Neural crest cell (in vitro differentiated cells): ENCODE measurements around the gene PDCD1LG2. TPM values are rescaled to one million over a fixed set of nuclear protein-coding genes. Genes with fewer than 3 reads are reported as not detected.
A peak's percentile ranks its signal among the peaks of the same experiment; 100 is the strongest.

Experiments used
- DNase-seq: peaks from one replicate; pipeline ENCODE4 v3.0.0; 2021; ENCODE audit warnings: low read depth, mixed read lengths, low spot score
- H3K27ac Mint-ChIP-seq: one replicate; pipeline ENCODE4 v1.8.0; 2021; ENCODE audit warnings: mild to moderate bottlenecking, mixed read lengths; ENCODE audit not compliant: unreplicated experiment
- H3K27me3 Mint-ChIP-seq: 2 replicates; pipeline ENCODE4 v1.8.0; 2021; ENCODE audit warnings: low read depth, mild to moderate bottlenecking, mixed read lengths
- H3K36me3 Mint-ChIP-seq: 2 replicates; pipeline ENCODE4 v1.8.0; 2021; ENCODE audit warnings: low read depth, mild to moderate bottlenecking, mixed read lengths
- H3K4me1 Mint-ChIP-seq: 2 replicates; pipeline ENCODE4 v1.8.0; 2021; ENCODE audit warnings: mixed read lengths
- H3K4me3 Mint-ChIP-seq: one replicate; pipeline ENCODE4 v1.8.0; 2021; ENCODE audit warnings: mild to moderate bottlenecking, mixed read lengths
- H3K9me3 Mint-ChIP-seq: 2 replicates; pipeline ENCODE4 v1.8.0; 2021; ENCODE audit warnings: mixed read lengths
- CTCF ChIP-seq: fragments of 200-600 bp; sonication (generic); conservative IDR thresholded peaks from 2 replicates; pipeline ENCODE4 v1.5.0; 2021; ENCODE audit warnings: antibody characterized with exemption, mild to moderate bottlenecking
- total RNA-seq: library from RNA; stranded (reverse); gene quantifications from 2 replicates; pipeline ENCODE4 v1.2.1, GENCODE V29; 2021

The PDCD1LG2 gene
- total RNA-seq, 1 donor from 2014 or later = not detected

GRCh38 chr9:5499889-5500398, 10.4 kb upstream of the PDCD1LG2 start:
- Mint-ChIP-seq H3K4me1 (no peaks in the 10 kb centered on the region), H3K36me3 (peaks cover 5% of the 10 kb centered on the region), H3K27me3 (no peaks in the 10 kb centered on the region), H3K9me3 (peaks cover 5% of the 10 kb centered on the region), H3K4me3 (no peak overlapping the region), H3K27ac (peak overlapping the region; percentile 39)
- no peak for TF ChIP-seq CTCF
- no peak for DNase-seq

- no peak for TF ChIP-seq CTCF
- DNase-seq = no peak
- Mint-ChIP-seq H3K27ac (no peak overlapping the region), H3K36me3 (peaks cover 5% of the 10 kb centered on the region), H3K9me3 (peaks cover 8% of the 10 kb centered on the region), H3K4me1 (no peaks in the 10 kb centered on the region), H3K4me3 (no peak overlapping the region), H3K27me3 (no peaks in the 10 kb centered on the region)
Measured at GRCh38 chr9:5500441-5501235, 9.7 kb upstream of the PDCD1LG2 start.

- Mint-ChIP-seq H3K27ac (no peak overlapping the region), H3K27me3 (no peaks in the 10 kb centered on the region), H3K9me3 (peaks cover 12% of the 10 kb centered on the region), H3K4me3 (no peak overlapping the region), H3K36me3 (peaks cover 5% of the 10 kb centered on the region), H3K4me1 (no peaks in the 10 kb centered on the region)
- no peak for DNase-seq
- no peak for TF ChIP-seq CTCF
Measured at GRCh38 chr9:5502553-5502952, 7.8 kb upstream of the PDCD1LG2 start.

GRCh38 chr9:5509573-5509972, 758 bp upstream of the PDCD1LG2 start:
- TF ChIP-seq CTCF = no peak
- H3K27ac Mint-ChIP-seq = no peak overlapping the region
- H3K9me3 Mint-ChIP-seq = peaks cover 15% of the 10 kb centered on the region

GRCh38 chr9:5510989-5511388, 658 bp downstream of the PDCD1LG2 start:
- Mint-ChIP-seq H3K27me3 (no peaks in the 10 kb centered on the region), H3K4me1 (no peaks in the 10 kb centered on the region), H3K4me3 (no peak overlapping the region), H3K36me3 (no peaks in the 10 kb centered on the region), H3K27ac (no peak overlapping the region), H3K9me3 (peaks cover 9% of the 10 kb centered on the region)
- no peak for DNase-seq
- TF ChIP-seq CTCF = no peak

More at GRCh38 chr9:5509573-5509972, 758 bp upstream of the PDCD1LG2 start:
- H3K36me3 Mint-ChIP-seq = peaks cover 3% of the 10 kb centered on the region
- DNase-seq = no peak
- H3K4me3 Mint-ChIP-seq = no peak overlapping the region
- H3K4me1 Mint-ChIP-seq = no peaks in the 10 kb centered on the region
- no peaks in the 10 kb centered on the region for H3K27me3 Mint-ChIP-seq
